MM.1S (cell line): ENCODE data around the gene UBE2L5.

Source experiments
- CTCF ChIP-seq: fragments of 300-600 bp; sonication (generic); IDR thresholded peaks from 2 replicates; pipeline ENCODE4 v1.5.1; 2016; ENCODE audit warnings: antibody characterized with exemption, low read length, mixed read lengths
- EZH2 ChIP-seq: fragments of 300-600 bp; sonication (generic); optimal IDR thresholded peaks from 2 replicates; pipeline ENCODE3; 2017; ENCODE audit warnings: low read depth, mild to moderate bottlenecking, antibody characterized with exemption, low read length, mixed read lengths

- TF ChIP-seq CTCF (no peak), EZH2 (no peak)
Observed at GRCh38 chr13:30404207-30404606, 18.1 kb upstream of the UBE2L5 start.
